Esophagus muscularis mucosa (tissue), 2 donors: Measurements from ENCODE around the gene ADCY1.

ENCODE experiments used
- POLR2A ChIP-seq: fragments of 450-650 bp; IDR thresholded peaks from one replicate; pipeline ENCODE4 v1.6.1; 2017; ENCODE audit warnings: antibody characterized with exemption, moderate library complexity, mild to moderate bottlenecking, low read depth
- POLR2AphosphoS5 ChIP-seq, 2 donors: sonication (generic); formaldehyde crosslinking; IDR thresholded peaks; one replicate each; pipeline ENCODE4 v1.6.1; 2017; ENCODE audit warnings: antibody characterized with exemption in 2 of 2

DNA sequence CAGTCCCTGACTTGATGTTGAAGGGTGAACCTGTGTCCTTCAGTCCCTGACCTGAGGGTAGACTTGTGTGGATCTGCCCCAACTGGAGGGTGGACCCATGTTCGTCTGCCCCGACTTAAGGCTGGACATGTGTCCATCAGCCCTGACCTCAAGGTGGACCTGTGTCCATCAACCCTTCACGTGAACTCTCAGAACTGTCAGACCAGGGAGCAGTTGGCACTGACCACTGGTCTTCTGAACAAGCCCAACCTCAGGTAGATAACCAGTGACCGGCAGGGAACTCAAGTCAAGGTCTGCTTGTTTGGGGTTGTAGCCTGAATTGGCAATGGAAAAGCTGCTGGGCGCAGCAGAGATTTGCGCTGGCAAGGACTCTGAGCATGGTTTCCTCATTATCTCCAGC is 96.5 kb downstream of the ADCY1 start:
- no peak for TF ChIP-seq POLR2AphosphoS5 (IDR thresholded peaks at IDR 0.05)
- no peak for TF ChIP-seq POLR2A
